SKM-1 treated with dmso at 0.1 percent for 144 hours (cell line): ENCODE data around the gene POP4.

Source experiments
- DNase-seq: peaks from one replicate; lab custom pipeline; 2025; ENCODE audit not compliant: unreplicated experiment; lab: John Stamatoyannopoulos, UW

POP4 gene

DNA sequence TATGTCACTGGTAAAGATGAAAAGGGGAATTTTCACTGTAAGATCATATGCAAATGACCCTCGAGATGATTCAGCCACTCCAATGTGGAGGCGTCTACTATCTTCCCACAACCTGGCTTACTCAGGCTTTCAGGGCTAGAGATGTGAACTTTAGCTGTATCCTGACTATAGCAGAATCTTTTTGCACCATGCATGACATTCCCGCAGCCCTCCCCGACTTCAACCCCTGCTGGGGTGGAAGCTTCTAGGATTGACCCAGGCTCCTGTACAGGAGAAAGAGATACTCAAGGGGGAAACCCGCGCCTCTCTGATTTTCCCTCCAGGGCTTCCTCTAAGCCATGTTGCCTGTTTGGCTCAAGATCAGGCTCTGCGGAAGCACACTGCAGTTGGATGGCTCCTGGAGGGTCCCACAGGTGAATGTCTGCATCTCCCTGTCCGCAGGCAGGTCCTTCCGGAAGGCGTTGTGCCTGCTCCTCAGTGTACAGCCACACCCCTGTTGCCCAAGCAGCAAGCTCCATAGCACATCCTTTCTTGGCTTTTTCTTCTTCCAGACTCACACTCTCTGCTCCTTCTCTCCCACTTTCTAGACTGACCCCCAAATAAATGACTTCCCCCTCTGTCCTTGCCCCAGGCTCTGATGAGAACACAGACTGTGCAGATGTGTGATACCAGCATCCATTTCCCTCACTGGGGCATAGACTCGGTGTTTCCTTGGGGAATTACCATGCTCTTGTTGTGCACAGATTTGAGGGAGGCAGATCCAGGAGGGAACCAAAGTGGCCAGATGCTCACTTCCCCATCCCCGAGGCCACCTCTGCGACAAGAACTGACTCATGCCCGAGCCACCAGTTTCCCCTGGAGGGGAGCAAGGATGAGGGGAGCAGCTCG is 29.1 kb upstream of the POP4 start:
- DNase-seq, result no peak

DNA sequence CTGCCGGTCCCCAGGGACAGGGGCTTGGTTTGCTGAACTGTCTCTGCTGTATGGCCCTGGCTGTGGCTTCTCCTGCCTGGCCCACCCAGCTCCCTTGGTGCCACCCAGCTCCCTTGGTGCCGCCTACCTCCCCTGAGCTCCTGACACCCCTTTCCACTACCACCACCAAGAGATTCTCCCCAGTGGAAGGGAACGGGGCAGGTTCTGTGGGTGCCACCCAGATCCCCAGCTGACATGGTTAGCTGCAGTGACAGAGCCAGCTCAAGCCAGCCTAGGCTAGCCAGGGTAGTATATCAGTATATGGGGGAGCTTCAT is 28.5 kb upstream of the POP4 start:
- DNase-seq, result no peak

- no peak for DNase-seq
These were observed 27.7 kb upstream of the POP4 start for GRCh38 chr19:29578349-29578748.

DNA sequence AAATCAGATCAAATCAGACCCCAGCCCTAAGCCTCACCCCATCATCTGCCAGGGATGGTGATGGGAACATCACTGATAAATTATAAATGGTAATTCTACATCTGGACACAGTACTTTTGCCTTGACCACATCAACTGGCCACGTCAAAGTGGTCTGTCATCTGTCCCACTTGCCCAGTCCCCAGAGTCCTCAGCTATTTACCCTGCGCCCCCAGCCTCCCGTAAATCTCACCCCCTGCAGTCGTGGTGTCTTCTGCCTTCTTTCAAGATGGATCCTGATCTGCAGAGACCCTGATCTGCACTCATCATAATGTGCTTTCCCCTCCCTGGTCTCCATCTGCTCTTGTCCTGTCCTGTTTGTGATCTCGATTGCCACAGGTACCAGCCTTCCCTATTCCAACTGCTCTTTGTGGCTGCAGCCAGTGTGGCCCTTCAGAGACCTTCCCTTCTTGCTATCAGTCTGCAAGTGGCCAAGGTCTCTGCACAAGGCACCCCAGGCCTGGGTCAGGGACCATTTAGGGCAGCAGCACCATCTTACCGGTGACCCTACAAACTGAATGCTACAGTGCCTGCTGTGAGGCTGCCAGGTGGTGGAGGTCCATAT is 26.7 kb upstream of the POP4 start:
- DNase-seq, result no peak

GRCh38 chr19:29581398-29581797 is 24.7 kb upstream of the POP4 start:
- no peak for DNase-seq

- DNase-seq, result no peak
These were observed 22.7 kb upstream of the POP4 start for GRCh38 chr19:29583196-29583999.

DNA sequence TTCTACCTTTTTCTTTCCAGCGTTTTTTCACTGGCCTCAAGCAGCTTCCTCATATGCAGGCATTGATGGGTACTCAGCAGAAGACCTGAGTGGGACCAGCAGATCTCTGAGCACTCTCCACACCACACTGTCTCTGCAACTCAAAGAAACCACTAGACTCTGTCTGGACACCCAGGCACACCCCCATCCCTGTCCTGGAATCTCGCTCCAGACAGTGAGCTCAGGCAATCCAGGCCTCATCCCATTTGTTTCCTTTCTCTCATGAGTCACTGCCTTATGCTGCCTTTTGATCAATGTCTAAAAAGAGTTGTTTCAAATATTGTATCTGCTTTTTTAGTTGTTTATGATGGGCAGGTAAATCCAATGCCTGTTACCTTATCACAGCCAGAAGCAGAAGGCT is 19.7 kb upstream of the POP4 start:
- no peak for DNase-seq

- DNase-seq, result no peak
These were observed 19.0 kb upstream of the POP4 start for GRCh38 chr19:29587059-29587458.

GRCh38 chr19:29587518-29587986 is 18.5 kb upstream of the POP4 start:
- DNase-seq, result no peak

GRCh38 chr19:29588095-29588494 is 18.0 kb upstream of the POP4 start:
- DNase-seq, result no peak

- DNase-seq, result no peak
These were observed 15.8 kb upstream of the POP4 start for GRCh38 chr19:29590278-29590677.

DNA sequence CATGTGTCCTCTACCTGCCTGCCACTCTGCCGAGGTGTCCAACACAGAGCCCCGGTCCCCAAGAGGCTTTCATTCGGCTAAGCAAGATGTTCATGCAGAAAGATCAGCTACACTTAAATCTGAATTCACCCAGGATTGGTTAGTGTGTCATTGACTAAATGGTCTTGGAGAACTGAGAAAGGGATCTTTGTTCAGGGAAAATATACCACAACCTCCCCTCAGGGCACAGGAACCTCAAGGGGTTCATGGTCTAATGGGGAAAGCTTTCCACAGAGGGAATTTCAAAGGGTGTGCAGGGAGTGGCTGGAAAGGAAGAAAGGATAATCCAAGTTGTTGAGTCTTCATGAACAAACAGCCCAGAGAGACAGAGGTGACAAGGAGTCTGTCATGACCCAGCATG is 14.4 kb upstream of the POP4 start:
- no peak for DNase-seq

GRCh38 chr19:29593869-29594268 is 12.2 kb upstream of the POP4 start:
- no peak for DNase-seq

- no peak for DNase-seq
These were observed 9.9 kb upstream of the POP4 start for GRCh38 chr19:29596080-29596727.

- no peak for DNase-seq
These were observed 9.1 kb upstream of the POP4 start for GRCh38 chr19:29596885-29597525.

DNA sequence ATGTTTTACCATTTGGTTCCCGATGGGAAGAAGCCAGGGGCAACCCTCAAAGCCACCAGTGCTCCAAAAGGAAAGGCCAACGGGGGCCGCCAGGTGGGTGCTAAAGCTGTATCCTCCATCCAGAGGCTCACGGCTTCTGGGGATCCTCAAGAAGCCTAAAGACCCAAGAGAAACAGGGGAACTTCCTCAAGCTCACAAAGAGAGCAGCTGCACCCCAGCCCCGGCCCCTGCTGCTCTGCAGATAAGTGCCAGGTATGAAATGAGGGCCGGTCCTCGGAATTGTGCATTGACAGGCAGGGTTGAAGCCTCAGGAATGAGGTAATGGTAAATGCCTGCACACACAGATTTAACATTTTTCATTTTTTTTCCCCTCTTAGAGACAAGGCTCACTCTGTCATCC is 8.0 kb upstream of the POP4 start:
- DNase-seq, result no peak

- no peak for DNase-seq
These were observed 7.6 kb upstream of the POP4 start for GRCh38 chr19:29598496-29598895.

DNA sequence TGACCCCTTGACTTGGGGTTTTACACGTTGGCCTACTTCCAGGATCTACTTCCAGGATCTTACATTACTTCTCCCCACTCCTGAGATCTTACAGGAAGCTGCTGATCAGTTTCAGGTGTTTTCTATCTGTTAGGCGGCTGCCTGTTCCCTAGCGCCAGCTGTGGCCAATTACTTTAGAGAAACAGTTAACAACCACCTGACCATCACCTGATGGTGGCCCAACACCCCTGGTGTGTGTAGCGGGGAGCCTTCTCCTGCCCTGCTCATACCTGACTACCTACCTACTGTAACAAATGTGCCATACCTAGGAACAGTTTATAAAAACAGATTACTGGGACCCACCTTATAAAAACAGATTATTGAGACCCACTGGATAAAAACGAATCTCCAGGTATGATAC is 2.8 kb upstream of the POP4 start:
- DNase-seq, result no peak

GRCh38 chr19:29606420-29606747 is 301 bp downstream of the POP4 start:
- no peak for DNase-seq

DNA sequence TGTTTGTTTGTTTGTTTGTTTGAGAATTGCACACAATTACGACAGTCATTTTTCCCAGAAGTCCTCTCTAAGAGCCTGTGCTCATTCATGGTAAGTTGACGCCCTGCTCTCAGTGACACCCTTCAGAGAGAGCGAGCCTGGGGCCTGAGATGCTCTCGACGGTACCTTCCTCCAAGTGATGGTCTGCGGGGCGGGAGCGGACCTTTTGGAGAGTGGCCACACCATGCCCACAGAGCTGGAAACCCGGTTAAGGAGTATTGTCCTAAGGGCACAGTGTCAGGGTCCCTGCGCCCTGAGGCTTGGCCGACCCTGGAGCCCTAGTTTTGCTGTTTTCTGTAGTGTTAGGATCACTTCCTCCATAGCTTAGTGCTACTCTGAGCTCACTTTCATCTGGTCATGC is 3.6 kb downstream of the POP4 start:
- DNase-seq, result no peak

GRCh38 chr19:29610213-29610573 is 4.1 kb downstream of the POP4 start:
- no peak for DNase-seq
